BJ (cell line): ENCODE results near the gene KDM3B. TPM values are rescaled to one million over a fixed set of nuclear protein-coding genes. Genes with fewer than 3 reads are reported as not detected.

Experiments used
- CTCF ChIA-PET: fragments of 350-600 bp; formaldehyde crosslinking; extraction: SDS; loops from one replicate; lab custom pipeline; 2021; ENCODE audit warnings: antibody characterized with exemption, inconsistent platforms; lab: Yijun Ruan, JAX
- POLR2A ChIA-PET: fragments of 300-600 bp; sonication (Branson Sonifier 250); formaldehyde crosslinking; extraction: SDS; loops from one replicate; lab custom pipeline; 2021; ENCODE audit warnings: antibody characterized with exemption; lab: Charles Lee
- DNase-seq: peaks from one replicate; pipeline ENCODE4 v3.0.0-alpha.2; 2011; ENCODE audit warnings: low read depth
- H3K27me3 ChIP-seq: 2 replicates; pipeline ENCODE4 v1.6.0; 2011; ENCODE audit warnings: low read length; ENCODE audit not compliant: control insufficient read depth, insufficient read depth
- H3K36me3 ChIP-seq: 2 replicates; pipeline ENCODE4 v1.5.1; 2011; ENCODE audit warnings: low read length; ENCODE audit not compliant: control insufficient read depth, insufficient read depth
- H3K4me3 ChIP-seq: 2 replicates; pipeline ENCODE4 v1.5.1; 2011; ENCODE audit warnings: low read depth, mild to moderate bottlenecking, control low read depth, low read length
- polyA plus RNA-seq: library from polyadenylated mRNA; depleted of rRNA; stranded (reverse); fragments of >200 nt; gene quantifications from 2 replicates; pipeline ENCODE4 v1.2.3, GENCODE V29; 2011
- TF ChIP-seq, protein P1 (sequence below): IDR thresholded peaks from 2 replicates; pipeline ENCODE4 v1.5.1; 2011; ENCODE audit warnings: low read depth, mild to moderate bottlenecking, control low read depth, inconsistent platforms, low read length, moderate library complexity; ENCODE audit not compliant: insufficient read depth

The KDM3B gene
- polyA plus RNA-seq, 1 experiment: 20.4 TPM

DNA sequence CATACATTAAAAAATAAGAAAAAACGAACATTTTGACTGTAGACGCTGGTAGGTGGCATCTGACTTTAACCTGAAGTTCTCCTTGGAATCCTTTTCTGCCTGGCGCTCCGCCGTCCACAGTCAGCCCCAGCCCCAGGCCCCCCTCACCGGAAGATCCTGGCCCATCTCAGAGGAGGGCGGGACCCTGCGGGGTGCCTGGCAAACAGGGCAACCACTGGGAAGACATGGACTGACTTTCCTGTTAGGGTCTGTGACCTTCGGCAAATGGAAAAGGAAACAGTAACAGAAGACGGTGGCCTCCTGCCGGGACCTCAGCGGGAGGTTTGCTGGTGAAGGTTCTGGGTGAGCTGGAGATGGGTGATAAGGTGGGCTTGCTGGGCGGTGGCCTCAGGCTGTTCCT is 101.1 kb downstream of the KDM3B start:
- H3K36me3 ChIP-seq: no peaks in the 10 kb centered on the region
- POLR2A ChIA-PET: no interaction called here
- DNase-seq: no peak
- TF ChIP-seq, protein P1, sequence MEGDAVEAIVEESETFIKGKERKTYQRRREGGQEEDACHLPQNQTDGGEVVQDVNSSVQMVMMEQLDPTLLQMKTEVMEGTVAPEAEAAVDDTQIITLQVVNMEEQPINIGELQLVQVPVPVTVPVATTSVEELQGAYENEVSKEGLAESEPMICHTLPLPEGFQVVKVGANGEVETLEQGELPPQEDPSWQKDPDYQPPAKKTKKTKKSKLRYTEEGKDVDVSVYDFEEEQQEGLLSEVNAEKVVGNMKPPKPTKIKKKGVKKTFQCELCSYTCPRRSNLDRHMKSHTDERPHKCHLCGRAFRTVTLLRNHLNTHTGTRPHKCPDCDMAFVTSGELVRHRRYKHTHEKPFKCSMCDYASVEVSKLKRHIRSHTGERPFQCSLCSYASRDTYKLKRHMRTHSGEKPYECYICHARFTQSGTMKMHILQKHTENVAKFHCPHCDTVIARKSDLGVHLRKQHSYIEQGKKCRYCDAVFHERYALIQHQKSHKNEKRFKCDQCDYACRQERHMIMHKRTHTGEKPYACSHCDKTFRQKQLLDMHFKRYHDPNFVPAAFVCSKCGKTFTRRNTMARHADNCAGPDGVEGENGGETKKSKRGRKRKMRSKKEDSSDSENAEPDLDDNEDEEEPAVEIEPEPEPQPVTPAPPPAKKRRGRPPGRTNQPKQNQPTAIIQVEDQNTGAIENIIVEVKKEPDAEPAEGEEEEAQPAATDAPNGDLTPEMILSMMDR: no peak
- no peaks in the 10 kb centered on the region for H3K27me3 ChIP-seq
- CTCF ChIA-PET: interaction anchor here (7.9 to 11.0 kb wide), 2 partner anchors 9 to 50 kb away, joined by 101 to 123 read pairs; partner anchors contain the start of gene EGR1
- H3K4me3 ChIP-seq: no peak overlapping the region

DNA sequence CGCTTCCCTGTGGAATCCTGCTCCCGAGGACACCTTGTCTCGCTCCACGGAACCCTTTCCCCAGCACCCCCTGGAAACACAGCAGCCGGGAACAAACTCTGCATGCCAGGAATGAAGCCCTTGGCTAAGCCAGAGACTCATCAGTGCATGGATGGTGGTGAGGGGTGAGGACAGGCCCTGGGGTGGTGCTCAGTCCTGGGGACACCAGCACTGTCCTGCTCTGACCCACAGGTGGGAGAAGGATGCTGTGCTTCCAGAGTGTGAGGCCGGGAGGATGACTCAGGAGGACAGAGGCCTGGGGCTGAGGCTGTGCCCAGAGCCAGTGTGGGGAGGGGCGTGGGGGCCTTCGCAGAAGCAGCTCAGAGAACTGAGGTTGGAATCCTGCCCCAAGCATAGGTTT is 101.6 kb downstream of the KDM3B start:
- ChIA-PET POLR2A (no interaction called here), CTCF (interaction anchor here (1.3 to 11.0 kb wide), 4 partner anchors 10 to 50 kb away, joined by 3 to 123 read pairs (median 26); no protein-coding TSS in a partner anchor)
- Histone ChIP-seq H3K27me3 (no peaks in the 10 kb centered on the region), H3K4me3 (no peak overlapping the region), H3K36me3 (no peaks in the 10 kb centered on the region)
- DNase-seq: no peak
- TF ChIP-seq, protein P1: no peak

DNA sequence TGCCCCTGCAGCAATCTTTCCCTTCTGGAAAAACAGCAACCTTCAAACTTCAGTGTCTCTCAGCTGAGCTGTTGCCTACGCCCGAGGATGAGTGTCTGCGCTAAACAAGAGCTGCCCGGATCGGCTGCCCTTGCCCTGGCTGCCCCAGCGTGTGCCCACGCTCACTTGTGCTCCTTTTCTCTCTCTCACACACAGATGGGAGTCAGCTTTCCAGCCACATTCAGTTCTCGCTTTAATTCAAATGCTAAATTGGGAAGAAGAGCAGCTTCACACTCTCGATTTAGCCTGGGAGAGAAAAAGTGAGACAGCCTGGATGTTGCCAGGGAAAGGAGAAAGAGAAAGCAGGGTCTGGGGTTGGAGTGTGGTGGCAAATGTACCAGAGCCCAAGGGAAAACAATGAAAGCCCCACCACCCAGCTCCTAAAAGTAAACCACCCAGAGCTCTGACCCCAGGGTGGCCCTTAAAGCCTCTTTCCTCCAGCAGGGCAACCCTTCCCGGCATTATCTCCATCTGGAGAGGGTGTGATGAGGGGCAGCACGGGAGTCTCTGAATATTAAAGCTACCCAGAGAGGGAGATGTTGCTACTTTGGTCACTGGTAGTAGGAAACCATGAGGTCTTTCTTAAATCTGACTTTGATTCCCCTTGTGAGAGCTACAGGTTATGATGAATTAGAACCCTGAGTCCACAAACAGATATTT is 102.9 kb downstream of the KDM3B start:
- TF ChIP-seq, protein P1: no peak
- Histone ChIP-seq H3K36me3 (no peaks in the 10 kb centered on the region), H3K4me3 (no peak overlapping the region), H3K27me3 (no peaks in the 10 kb centered on the region)
- ChIA-PET POLR2A (no interaction called here), CTCF (interaction anchor here (0.6 to 4.4 kb wide), 6 partner anchors 8 to 97 kb away, joined by 3 to 45 read pairs (median 4); partner anchors contain the start of gene EGR1)
- no peak for DNase-seq

DNA sequence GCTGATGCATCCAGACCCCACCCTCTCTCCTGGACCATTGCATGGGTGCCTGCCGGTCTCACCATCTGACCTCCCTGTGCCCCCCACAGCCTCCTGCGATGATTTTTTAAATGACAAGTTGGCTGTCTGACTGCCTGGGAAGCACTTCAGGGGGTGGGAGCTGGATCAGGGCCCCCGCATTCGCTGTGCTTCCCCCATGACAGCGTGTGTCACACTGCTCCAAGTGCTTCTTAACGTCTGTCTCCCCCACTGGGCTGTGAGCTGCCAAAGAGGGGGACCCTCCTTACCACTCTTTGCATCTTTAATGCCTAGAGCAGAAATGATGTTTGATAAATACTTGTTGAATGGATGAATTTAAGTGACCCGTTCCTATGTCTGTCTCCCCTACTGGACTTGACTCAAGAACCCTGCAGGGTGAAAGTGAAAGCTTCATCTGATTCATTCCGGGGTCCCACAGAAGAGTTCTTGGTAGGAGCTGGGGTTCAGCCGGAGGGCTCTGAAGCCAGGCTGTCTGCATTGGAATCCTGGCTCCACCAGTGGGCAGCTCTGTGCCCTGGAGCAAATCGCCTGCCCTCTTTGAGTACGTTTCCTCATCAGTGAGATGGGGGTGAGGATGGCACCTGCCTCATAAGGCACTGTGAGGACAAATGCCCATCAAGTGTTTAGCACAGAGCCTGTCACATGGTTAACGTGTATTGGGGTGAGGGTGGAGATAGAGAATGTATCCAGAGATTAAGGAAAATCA is 105.2 kb downstream of the KDM3B start:
- DNase-seq: no peak
- Histone ChIP-seq H3K36me3 (no peaks in the 10 kb centered on the region), H3K27me3 (no peaks in the 10 kb centered on the region), H3K4me3 (no peak overlapping the region)
- CTCF ChIA-PET: interaction anchor here (4.4 to 11.1 kb wide), 2 partner anchors 8 to 46 kb away, joined by 45 to 101 read pairs; no protein-coding TSS in a partner anchor
- TF ChIP-seq, protein P1: peak; percentile 15; the same call in 1 of the 2 replicates
- POLR2A ChIA-PET: no interaction called here

DNA sequence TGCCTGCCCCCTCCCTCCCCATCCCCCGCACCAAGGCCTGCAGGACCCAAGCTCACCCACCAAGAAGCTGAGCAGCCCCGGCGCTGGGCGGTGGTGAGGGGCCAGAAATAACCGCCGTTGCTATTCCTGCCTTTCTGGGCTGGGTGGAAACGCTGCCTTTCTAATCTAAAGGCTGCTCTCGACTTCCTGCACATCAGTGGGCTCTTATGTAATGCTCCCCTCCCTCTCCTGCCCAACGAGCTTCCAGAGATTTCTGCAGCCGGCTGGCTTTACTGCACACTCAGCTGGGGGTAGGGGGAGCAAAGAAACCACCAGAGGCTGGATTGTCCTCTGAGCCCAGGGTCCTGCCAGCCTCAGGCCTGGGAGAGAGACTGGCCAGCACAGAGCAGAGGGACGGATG is 105.9 kb downstream of the KDM3B start:
- POLR2A ChIA-PET: no interaction called here

More for the DNA sequence above, 105.9 kb downstream of the KDM3B start:
- TF ChIP-seq, protein P1: no peak
- H3K36me3 ChIP-seq: no peaks in the 10 kb centered on the region
- H3K27me3 ChIP-seq: no peaks in the 10 kb centered on the region
- no peak for DNase-seq
- CTCF ChIA-PET: interaction anchor here (1.8 to 11.1 kb wide), 3 partner anchors 8 to 85 kb away, joined by 7 to 101 read pairs (median 45); partner anchors contain the start of gene ETF1
- H3K4me3 ChIP-seq: no peak overlapping the region
